ENCODE measurements around the gene PITX1. TPM values are rescaled to one million over a fixed set of nuclear protein-coding genes. Genes with fewer than 3 reads are reported as not detected.

PITX1 gene
- total RNA-seq, 1 donor from 2014 or later, result not detected

DNA sequence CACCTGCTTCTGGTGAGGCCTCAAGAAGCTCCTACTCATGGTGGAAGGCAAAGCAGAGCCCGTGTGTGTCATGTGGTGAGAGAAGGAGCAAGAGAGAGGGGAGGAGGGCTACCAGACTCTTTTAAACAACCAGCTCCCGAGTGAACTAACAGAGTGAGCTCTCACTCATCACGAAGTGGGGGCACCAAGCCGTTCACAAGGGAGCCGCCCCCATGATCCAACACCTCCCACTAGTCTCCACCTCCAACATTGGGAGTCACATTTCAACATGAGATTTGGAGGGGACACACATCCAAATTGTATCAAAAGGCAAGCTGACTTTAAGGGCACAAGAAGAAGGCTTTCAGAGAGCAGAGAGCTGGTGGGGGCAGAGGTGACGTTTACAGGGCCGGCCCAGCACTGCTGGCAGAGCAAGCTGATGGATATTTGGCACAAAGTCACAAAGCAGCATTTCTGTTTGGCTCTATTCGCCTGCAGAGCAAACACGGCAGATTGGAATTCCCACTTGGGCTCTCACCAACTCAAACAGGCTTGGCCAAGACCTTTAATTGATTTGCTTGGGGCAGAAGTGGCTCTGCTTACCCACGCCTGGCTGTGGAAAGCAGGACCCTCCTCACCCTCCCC, 20.0 kb downstream of the PITX1 start:
- Mint-ChIP-seq H3K27ac (no peak overlapping the region), H3K27me3 (ENCODE audit: insufficient read depth, low read depth) (no peaks in the 10 kb centered on the region), H3K9me3 (no peaks in the 10 kb centered on the region), H3K4me1 (no peaks in the 10 kb centered on the region), H3K4me3 (no peak overlapping the region), H3K36me3 (no peaks in the 10 kb centered on the region)
- Histone ChIP-seq H3K4me1 (no peaks in the 10 kb centered on the region), H4K20me1 (ENCODE audit: low read depth) (no peaks in the 10 kb centered on the region), H3F3A (ENCODE audit: low read depth) (no peaks in the 10 kb centered on the region), H2AFZ (replicated peaks) (no peak overlapping the region), H3K4me3 (no peak overlapping the region), H3K27ac (no peak overlapping the region), H3K9me3 (ENCODE audit: low read depth) (no peaks in the 10 kb centered on the region), H3K79me2 (ENCODE audit: low read depth) (no peaks in the 10 kb centered on the region), H3K9ac (no peak overlapping the region), H3K4me2 (no peak overlapping the region), H3K36me3 (no peaks in the 10 kb centered on the region), H3K27me3 (no peaks in the 10 kb centered on the region)
- TF ChIP-seq, protein P1, sequence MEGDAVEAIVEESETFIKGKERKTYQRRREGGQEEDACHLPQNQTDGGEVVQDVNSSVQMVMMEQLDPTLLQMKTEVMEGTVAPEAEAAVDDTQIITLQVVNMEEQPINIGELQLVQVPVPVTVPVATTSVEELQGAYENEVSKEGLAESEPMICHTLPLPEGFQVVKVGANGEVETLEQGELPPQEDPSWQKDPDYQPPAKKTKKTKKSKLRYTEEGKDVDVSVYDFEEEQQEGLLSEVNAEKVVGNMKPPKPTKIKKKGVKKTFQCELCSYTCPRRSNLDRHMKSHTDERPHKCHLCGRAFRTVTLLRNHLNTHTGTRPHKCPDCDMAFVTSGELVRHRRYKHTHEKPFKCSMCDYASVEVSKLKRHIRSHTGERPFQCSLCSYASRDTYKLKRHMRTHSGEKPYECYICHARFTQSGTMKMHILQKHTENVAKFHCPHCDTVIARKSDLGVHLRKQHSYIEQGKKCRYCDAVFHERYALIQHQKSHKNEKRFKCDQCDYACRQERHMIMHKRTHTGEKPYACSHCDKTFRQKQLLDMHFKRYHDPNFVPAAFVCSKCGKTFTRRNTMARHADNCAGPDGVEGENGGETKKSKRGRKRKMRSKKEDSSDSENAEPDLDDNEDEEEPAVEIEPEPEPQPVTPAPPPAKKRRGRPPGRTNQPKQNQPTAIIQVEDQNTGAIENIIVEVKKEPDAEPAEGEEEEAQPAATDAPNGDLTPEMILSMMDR (IDR thresholded peaks at IDR 0.05), result no peak
- TF ChIP-seq EZH2phosphoT487 (IDR thresholded peaks at IDR 0.05) (no peak), EZH2 (IDR thresholded peaks at IDR 0.05) (no peak)
- DNase-seq (ENCODE audit: low spot score), result no peak

DNA sequence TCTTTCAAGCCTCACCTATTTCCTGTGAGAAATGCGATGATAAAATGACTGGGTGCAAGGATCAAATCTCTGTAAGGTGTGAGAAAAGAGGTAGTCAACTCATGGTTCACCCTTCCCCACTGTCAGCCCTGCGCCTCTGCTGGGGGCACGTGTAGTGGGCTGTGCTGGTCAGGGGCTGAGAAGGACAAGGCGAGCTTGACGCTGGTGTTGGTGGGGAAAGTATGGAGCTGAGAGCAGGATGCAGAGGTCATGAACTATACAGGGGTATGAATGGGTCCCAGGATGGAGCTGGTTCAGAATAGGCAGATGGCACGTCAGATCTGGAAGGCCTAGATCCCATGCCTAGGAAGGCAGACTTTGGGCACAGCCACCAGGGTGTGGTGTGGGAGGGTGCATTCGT, 20.6 kb downstream of the PITX1 start:
- Mint-ChIP-seq H3K36me3 (no peaks in the 10 kb centered on the region), H3K4me1 (no peaks in the 10 kb centered on the region), H3K27me3 (ENCODE audit: insufficient read depth, low read depth) (no peaks in the 10 kb centered on the region), H3K9me3 (no peaks in the 10 kb centered on the region), H3K27ac (no peak overlapping the region), H3K4me3 (no peak overlapping the region)
- Histone ChIP-seq H3K9me3 (ENCODE audit: low read depth) (no peaks in the 10 kb centered on the region), H2AFZ (replicated peaks) (no peak overlapping the region), H3K27ac (no peak overlapping the region), H3K9ac (no peak overlapping the region), H3K4me2 (no peak overlapping the region), H3K27me3 (no peaks in the 10 kb centered on the region), H3K4me3 (no peak overlapping the region), H3K36me3 (no peaks in the 10 kb centered on the region), H4K20me1 (ENCODE audit: low read depth) (no peaks in the 10 kb centered on the region), H3K79me2 (ENCODE audit: low read depth) (no peaks in the 10 kb centered on the region), H3F3A (ENCODE audit: low read depth) (no peaks in the 10 kb centered on the region), H3K4me1 (no peaks in the 10 kb centered on the region)
- TF ChIP-seq, protein P1 (IDR thresholded peaks at IDR 0.05), result no peak
- TF ChIP-seq EZH2phosphoT487 (IDR thresholded peaks at IDR 0.05) (no peak), EZH2 (IDR thresholded peaks at IDR 0.05) (no peak)
- DNase-seq (ENCODE audit: low spot score), result no peak

DNA sequence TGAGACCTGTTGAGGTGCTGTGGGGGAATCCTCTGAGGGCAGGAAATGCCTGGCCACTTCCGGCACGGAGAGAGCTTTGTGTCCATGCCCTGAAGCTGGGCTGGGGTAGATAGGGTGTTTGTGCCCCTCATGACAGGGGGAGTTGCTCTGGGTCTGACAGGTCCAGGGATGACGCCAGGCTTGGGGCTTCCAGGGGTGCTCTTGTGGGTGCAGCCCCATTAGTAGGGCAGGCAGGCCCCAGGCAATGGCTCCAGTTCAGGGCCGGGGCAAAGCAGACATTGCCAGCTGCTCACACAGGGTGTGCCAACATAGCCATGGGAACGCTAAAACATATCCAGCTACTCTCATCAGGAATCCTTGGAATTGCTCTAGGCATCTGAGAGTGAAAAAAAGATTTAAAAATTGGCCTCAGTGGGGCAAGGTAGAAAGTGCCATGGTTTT, 21.1 kb downstream of the PITX1 start:
- H3K4me2 ChIP-seq, result no peak overlapping the region
- no peaks in the 10 kb centered on the region for H3K27me3 ChIP-seq
- H3K36me3 Mint-ChIP-seq, result no peaks in the 10 kb centered on the region
- H4K20me1 ChIP-seq (ENCODE audit: low read depth), result no peaks in the 10 kb centered on the region
- no peaks in the 10 kb centered on the region for H3K36me3 ChIP-seq
- H3K4me3 ChIP-seq, result no peak overlapping the region
- no peaks in the 10 kb centered on the region for H3K4me1 Mint-ChIP-seq
- DNase-seq (ENCODE audit: low spot score), result no peak
- TF ChIP-seq, protein P1 (IDR thresholded peaks at IDR 0.05), result no peak
- TF ChIP-seq EZH2 (IDR thresholded peaks at IDR 0.05) (no peak), EZH2phosphoT487 (IDR thresholded peaks at IDR 0.05) (no peak)
- H3K79me2 ChIP-seq (ENCODE audit: low read depth), result no peaks in the 10 kb centered on the region
- no peaks in the 10 kb centered on the region for H3K9me3 Mint-ChIP-seq
- H3K27ac Mint-ChIP-seq, result no peak overlapping the region
- no peaks in the 10 kb centered on the region for H3K4me1 ChIP-seq
- H2AFZ ChIP-seq (replicated peaks), result no peak overlapping the region
- H3K27me3 Mint-ChIP-seq (ENCODE audit: insufficient read depth, low read depth), result no peaks in the 10 kb centered on the region
- no peak overlapping the region for H3K27ac ChIP-seq
- H3F3A ChIP-seq (ENCODE audit: low read depth), result no peaks in the 10 kb centered on the region
- H3K9me3 ChIP-seq (ENCODE audit: low read depth), result no peaks in the 10 kb centered on the region
- H3K9ac ChIP-seq, result no peak overlapping the region
- H3K4me3 Mint-ChIP-seq, result no peak overlapping the region

Measured in neural progenitor cell (in vitro differentiated cells).